Thoracic aorta (tissue), 2 donors: ENCODE data around the gene ORC3. TPM values are rescaled to one million over a fixed set of nuclear protein-coding genes. Genes with fewer than 3 reads are reported as not detected.

Experiments
- ATAC-seq: fragments of 150-250 bp; one replicate; pipeline ENCODE4 v1.8.0; 2017; ENCODE audit warnings: low read depth; ENCODE audit not compliant: insufficient number of reproducible peaks, low FRiP score
- DNase-seq: peaks from one replicate; pipeline ENCODE4 v3.0.0-alpha.2; 2020; ENCODE audit warnings: low spot score
- H3K27ac ChIP-seq, 2 donors: fragments of 200-600 bp; sonication (generic); 1 replicate in 1 of 2; 2 replicates in 1 of 2; pipeline ENCODE4 v1.5.1; 2016; ENCODE audit warnings: mild to moderate bottlenecking in 2 of 2, moderate library complexity in 2 of 2
- H3K27me3 ChIP-seq: fragments of 200-600 bp; sonication (generic); replicated peaks from 2 replicates; pipeline ENCODE4 v1.6.0; 2016; ENCODE audit warnings: mild to moderate bottlenecking; ENCODE audit not compliant: insufficient read depth
- H3K36me3 ChIP-seq: fragments of 200-600 bp; sonication (generic); one replicate; pipeline ENCODE4 v1.5.1; 2016
- H3K4me1 ChIP-seq, 2 donors: fragments of 200-600 bp; sonication (generic); 1 replicate in 1 of 2; 2 replicates in 1 of 2; pipeline versions ENCODE4 v1.5.1 to v1.6.0; 2016; ENCODE audit warnings: low read depth in 2 of 2, mild to moderate bottlenecking in 1 of 2; ENCODE audit not compliant: control insufficient read depth in 1 of 2
- H3K4me3 ChIP-seq: fragments of 200-600 bp; sonication (generic); 2 replicates; pipeline ENCODE4 v1.5.1; 2016; ENCODE audit warnings: mild to moderate bottlenecking
- H3K9me3 ChIP-seq: fragments of 200-600 bp; sonication (generic); 2 replicates; pipeline ENCODE4 v1.5.1; 2016
- CTCF ChIP-seq: fragments of 200-600 bp; sonication (generic); IDR thresholded peaks from one replicate; pipeline ENCODE4 v1.5.1; 2019; ENCODE audit warnings: antibody characterized with exemption
- total RNA-seq, 2 donors: library from RNA; depleted of rRNA; stranded (reverse); fragments of >200 nt; gene quantifications; one replicate each; pipeline versions ENCODE4 v1.1.0 to v1.2.3, GENCODE V29; 2016

Gene ORC3
- total RNA-seq, 2 donors from 2014 or later: 7.3 to 13.8 TPM

- H3K4me1 ChIP-seq: peaks cover 19 to 26% of the 10 kb centered on the region in 2 donors
- H3K27me3 ChIP-seq: no peaks in the 10 kb centered on the region
- TF ChIP-seq CTCF: no peak
- ATAC-seq (no peak), DNase-seq (no peak)
- H3K9me3 ChIP-seq: no peaks in the 10 kb centered on the region
- no peaks in the 10 kb centered on the region for H3K36me3 ChIP-seq
- no peak overlapping the region for H3K4me3 ChIP-seq
- H3K27ac ChIP-seq: no peak overlapping the region
Observed at GRCh38 chr6:87656857-87657256, 66.9 kb downstream of the ORC3 start.

- TF ChIP-seq CTCF: no peak
- Histone ChIP-seq H3K27me3 (no peaks in the 10 kb centered on the region), H3K36me3 (no peaks in the 10 kb centered on the region), H3K9me3 (no peaks in the 10 kb centered on the region), H3K4me1 (peaks cover 19 to 26% of the 10 kb centered on the region in 2 donors), H3K4me3 (peak overlapping the region; percentile 31), H3K27ac (peak overlapping the region; percentile 28 to 56)
- no peak for DNase-seq
- ATAC-seq: no peak
Observed at GRCh38 chr6:87658516-87658915, 68.6 kb downstream of the ORC3 start.

DNA sequence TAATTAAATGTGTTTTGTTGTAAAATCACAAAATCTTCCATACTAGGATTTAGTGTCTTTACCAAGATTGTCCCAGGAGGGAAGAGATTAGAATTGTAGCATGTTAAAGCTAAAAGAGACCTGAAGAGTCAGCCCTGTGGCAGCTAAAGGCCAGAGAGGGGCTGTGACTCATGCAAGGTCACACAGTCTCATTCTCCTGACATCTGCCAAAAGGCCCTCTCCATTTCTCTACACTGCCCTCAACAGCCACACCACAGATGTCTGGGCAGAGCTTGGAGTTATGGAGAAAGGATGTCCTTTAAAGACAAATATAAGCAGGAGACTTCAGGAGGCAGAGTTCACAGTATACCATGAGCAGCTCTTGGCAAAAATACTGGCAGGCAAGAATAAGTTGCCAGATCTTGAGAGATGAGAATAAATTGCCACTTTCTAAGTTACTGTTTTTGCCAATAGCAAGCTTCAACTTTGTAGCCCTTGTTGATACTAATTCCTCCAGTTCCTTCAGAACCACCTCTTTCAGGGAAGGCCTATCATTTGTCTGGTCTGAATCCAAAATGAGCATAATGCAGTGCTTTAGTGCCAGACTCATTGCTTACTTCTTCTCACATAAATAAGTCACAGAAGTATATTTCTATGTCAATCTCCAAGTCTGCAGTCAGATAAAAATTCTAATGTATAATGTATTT, 70.4 kb downstream of the ORC3 start:
- no peaks in the 10 kb centered on the region for H3K27me3 ChIP-seq
- H3K4me1 ChIP-seq: peaks cover 19 to 36% of the 10 kb centered on the region in 2 donors
- no peak overlapping the region for H3K4me3 ChIP-seq
- DNase-seq (no peak), ATAC-seq (peak; percentile 24)
- H3K36me3 ChIP-seq: no peaks in the 10 kb centered on the region
- H3K27ac ChIP-seq: peak overlapping the region; percentile 35 to 56
- no peak for TF ChIP-seq CTCF
- H3K9me3 ChIP-seq: no peaks in the 10 kb centered on the region

DNA sequence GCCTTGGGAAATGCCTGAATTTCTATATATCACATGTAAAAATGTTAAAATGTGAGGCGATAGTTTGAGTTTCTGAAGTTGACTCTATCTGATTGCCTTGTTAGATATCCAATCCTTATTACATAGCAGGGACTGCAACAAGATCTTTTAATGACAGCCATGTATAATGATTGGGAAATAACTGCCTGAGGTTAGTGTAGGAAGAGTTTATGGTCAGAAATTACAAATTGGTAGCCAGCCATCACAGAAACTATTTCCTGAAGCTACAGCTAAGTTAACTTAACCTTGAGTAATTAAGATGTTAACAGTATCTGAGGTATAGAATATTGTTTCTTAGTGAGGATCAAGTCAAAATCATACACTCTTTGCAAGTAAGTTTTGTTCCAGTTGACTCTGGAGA, 71.1 kb downstream of the ORC3 start:
- peak overlapping the region in 1 of 2 donors; percentile 56 for H3K27ac ChIP-seq
- H3K36me3 ChIP-seq: no peaks in the 10 kb centered on the region
- no peak for DNase-seq
- peaks cover 19 to 36% of the 10 kb centered on the region in 2 donors for H3K4me1 ChIP-seq
- ATAC-seq: no peak
- H3K27me3 ChIP-seq: no peaks in the 10 kb centered on the region
- no peaks in the 10 kb centered on the region for H3K9me3 ChIP-seq
- H3K4me3 ChIP-seq: no peak overlapping the region
- no peak for TF ChIP-seq CTCF

DNA sequence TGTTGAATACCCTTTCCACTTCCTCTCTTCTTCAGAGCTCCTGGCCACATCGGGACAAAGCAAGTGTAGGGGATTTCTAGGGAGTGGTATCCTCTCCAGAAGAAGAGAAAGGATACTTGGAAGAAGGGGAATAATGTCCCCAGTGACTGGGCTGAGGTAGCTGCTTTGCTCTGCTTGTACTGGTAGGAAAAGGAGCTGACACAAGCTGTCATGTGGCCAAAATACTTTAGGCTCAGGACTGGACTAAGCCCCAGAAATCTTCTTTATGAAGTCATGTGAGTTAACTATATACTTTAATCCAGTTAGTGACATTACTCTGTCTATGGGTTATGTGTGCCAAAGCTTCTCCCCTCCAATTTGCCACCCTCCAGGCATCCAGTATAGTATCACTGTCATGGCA, 71.6 kb downstream of the ORC3 start:
- DNase-seq: no peak
- ATAC-seq: no peak
- Histone ChIP-seq H3K36me3 (no peaks in the 10 kb centered on the region), H3K4me1 (peaks cover 19 to 36% of the 10 kb centered on the region in 2 donors), H3K27me3 (no peaks in the 10 kb centered on the region), H3K4me3 (no peak overlapping the region), H3K27ac (peak overlapping the region in 1 of 2 donors; percentile 56), H3K9me3 (no peaks in the 10 kb centered on the region)
- no peak for TF ChIP-seq CTCF
